Thyroid gland (tissue), 4 donors: ENCODE data around the gene GRAMD2B. TPM values are rescaled to one million over a fixed set of nuclear protein-coding genes. Genes with fewer than 3 reads are reported as not detected.
"Not testable (repeated sequence)": the region's sequence is repeated elsewhere in the genome, so short reads cannot be mapped to it uniquely, and the experiment has no call there.

Experiments
- DNase-seq, 2 donors: peaks; one replicate each; pipeline ENCODE4 v3.0.0-alpha.2; 2019
- H3K27ac ChIP-seq, 3 donors: fragments of 200-600 bp; sonication (generic); 1 replicate in 2 of 3; 2 replicates in 1 of 3; pipeline ENCODE4 v1.5.1; 2016 to 2019; ENCODE audit warnings: mild to moderate bottlenecking in 1 of 3, moderate library complexity in 1 of 3
- H3K27me3 ChIP-seq: fragments of 200-600 bp; sonication (generic); one replicate; pipeline ENCODE4 v1.5.1; 2019
- H3K36me3 ChIP-seq, 2 donors: fragments of 200-600 bp; sonication (generic); one replicate each; pipeline ENCODE4 v1.5.1; 2016 to 2019
- H3K4me1 ChIP-seq, 2 donors: fragments of 200-600 bp; sonication (generic); one replicate each; pipeline ENCODE4 v1.5.1; 2017 to 2019
- H3K4me3 ChIP-seq, 3 donors: fragments of 200-600 bp; sonication (generic); replicated peaks in 1 of 3; 1 replicate in 2 of 3; 2 replicates in 1 of 3; pipeline ENCODE4 v1.5.1; 2016; ENCODE audit warnings: mild to moderate bottlenecking in 1 of 3
- H3K9me3 ChIP-seq: fragments of 200-600 bp; sonication (generic); one replicate; pipeline ENCODE4 v1.5.1; 2017
- POLR2A ChIP-seq, 2 donors: fragments of 450-650 bp; IDR thresholded peaks; one replicate each; pipeline ENCODE4 v1.6.1; 2017; ENCODE audit warnings: antibody characterized with exemption in 2 of 2, mild to moderate bottlenecking in 2 of 2, moderate library complexity in 1 of 2
- WGBS, 2 donors: methylation state at CpG; one replicate each; pipeline ENCODE4 v1.1.5; 2017; 5-methylcytosine and 5-hydroxymethylcytosine counted together
- intact Hi-C: fragments of 100-400 bp; cut with DNase I; formaldehyde crosslinking; loops from one replicate; pipeline ENCODE4 v1.15.1; 2023
- total RNA-seq, 4 donors: library from RNA; depleted of rRNA; stranded (reverse); fragments of >200 nt; gene quantifications; one replicate each; pipeline ENCODE4 v1.2.3, GENCODE V29; 2016
- TF ChIP-seq, protein P1 (sequence below), 6 experiments: fragments of 200-600 bp in 3 of 6; fragments of 450-650 bp in 3 of 6; sonication (generic) in 3 of 6; IDR thresholded peaks; one replicate each; pipeline ENCODE4 v1.5.1; 2016 to 2019; ENCODE audit warnings: antibody characterized with exemption in 6 of 6, mild to moderate bottlenecking in 2 of 6, inconsistent platforms in 1 of 6, moderate library complexity in 1 of 6

GRAMD2B gene
- total RNA-seq, 4 donors from 2014 or later = 68.1 to 115 (median 105) TPM

DNA sequence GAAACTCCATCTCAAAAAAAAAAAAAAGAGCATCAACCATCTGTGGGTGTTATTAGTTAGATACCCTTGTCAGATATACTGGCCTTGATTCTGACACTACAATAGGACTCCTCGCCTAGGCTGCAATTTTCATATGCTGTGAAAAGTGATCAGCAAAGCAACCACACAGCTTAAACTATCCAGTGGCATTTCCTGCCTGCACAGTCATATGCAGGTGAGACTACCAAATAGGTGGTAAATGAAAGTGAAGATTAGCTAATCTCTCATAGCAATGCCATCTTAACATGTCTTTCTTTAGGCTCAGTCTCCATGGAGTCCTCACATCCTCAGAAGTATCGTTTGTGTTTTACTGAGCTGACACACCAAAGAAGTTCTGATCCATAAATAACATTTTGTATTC lies 40.8 kb downstream of the GRAMD2B start:
- DNase-seq = no peak
- 94 to 98% methylated on average over 2 of the region's 2 CpGs for WGBS, 2 donors
- Histone ChIP-seq H3K9me3 (no peaks in the 10 kb centered on the region), H3K4me3 (no peak overlapping the region), H3K36me3 (peaks cover 10 to 12% of the 10 kb centered on the region in 2 donors), H3K27me3 (no peaks in the 10 kb centered on the region), H3K27ac (peak overlapping the region; percentile 93 to 98 (median 96)), H3K4me1 (peaks cover 60 to 72% of the 10 kb centered on the region in 2 donors)
- TF ChIP-seq, protein P1, sequence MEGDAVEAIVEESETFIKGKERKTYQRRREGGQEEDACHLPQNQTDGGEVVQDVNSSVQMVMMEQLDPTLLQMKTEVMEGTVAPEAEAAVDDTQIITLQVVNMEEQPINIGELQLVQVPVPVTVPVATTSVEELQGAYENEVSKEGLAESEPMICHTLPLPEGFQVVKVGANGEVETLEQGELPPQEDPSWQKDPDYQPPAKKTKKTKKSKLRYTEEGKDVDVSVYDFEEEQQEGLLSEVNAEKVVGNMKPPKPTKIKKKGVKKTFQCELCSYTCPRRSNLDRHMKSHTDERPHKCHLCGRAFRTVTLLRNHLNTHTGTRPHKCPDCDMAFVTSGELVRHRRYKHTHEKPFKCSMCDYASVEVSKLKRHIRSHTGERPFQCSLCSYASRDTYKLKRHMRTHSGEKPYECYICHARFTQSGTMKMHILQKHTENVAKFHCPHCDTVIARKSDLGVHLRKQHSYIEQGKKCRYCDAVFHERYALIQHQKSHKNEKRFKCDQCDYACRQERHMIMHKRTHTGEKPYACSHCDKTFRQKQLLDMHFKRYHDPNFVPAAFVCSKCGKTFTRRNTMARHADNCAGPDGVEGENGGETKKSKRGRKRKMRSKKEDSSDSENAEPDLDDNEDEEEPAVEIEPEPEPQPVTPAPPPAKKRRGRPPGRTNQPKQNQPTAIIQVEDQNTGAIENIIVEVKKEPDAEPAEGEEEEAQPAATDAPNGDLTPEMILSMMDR (IDR thresholded peaks at IDR 0.05) = no peak
- TF ChIP-seq POLR2A (IDR thresholded peaks at IDR 0.05) = no peak
- intact Hi-C loops = no loop called here

DNA sequence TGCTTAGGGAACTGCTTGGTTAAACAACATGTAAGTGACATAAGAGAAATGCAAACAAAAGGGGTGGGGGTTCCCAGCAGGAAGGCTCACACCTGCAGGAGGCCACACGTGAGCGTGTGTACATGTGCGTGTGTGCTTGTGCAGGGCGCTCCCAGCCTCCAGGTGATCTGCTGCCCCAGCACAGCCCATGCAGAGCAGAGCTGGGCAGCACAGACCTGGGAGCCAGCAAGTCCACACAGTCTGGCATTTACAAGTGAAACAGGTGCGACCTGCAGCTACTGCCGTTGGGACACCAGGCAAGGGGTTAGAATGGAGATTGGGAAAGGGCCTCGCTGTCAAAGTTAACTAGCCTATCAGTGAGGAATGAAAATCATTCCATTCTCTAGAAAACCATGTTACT lies 41.8 kb downstream of the GRAMD2B start:
- 74 to 83% methylated on average over 7 of the region's 7 CpGs for WGBS, 2 donors
- Histone ChIP-seq H3K27ac (peak overlapping the region; percentile 42 to 98 (median 93)), H3K4me3 (no peak overlapping the region), H3K4me1 (peaks cover 60 to 79% of the 10 kb centered on the region in 2 donors), H3K36me3 (peaks cover 10 to 18% of the 10 kb centered on the region in 2 donors), H3K27me3 (no peaks in the 10 kb centered on the region), H3K9me3 (no peaks in the 10 kb centered on the region)
- peak in 1 of 2 donors; percentile 52 for TF ChIP-seq POLR2A (IDR thresholded peaks at IDR 0.05)
- TF ChIP-seq, protein P1 (IDR thresholded peaks at IDR 0.05) = no peak
- intact Hi-C loops = no loop called here
- peak; percentile 44 to 65 for DNase-seq

DNA sequence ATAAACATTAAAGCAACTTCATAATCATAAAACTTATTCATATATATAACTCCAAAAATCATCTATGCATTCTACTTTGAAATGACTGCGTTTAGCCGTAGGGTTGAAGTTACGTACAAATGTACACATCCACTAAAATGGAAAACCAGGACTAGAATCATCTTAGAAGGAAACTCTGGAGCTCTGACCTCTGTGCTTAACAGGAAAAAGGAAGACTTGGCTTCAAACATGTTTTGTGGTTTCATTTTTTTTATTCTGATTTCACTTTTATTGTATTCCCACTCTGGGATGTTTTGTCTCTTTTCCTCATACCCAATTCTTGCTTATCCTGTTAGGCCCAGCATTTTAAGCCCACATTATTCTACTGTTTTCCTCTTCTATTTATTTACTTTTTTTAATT lies 44.9 kb downstream of the GRAMD2B start:
- Histone ChIP-seq H3K36me3 (peaks cover 21 to 36% of the 10 kb centered on the region in 2 donors), H3K4me3 (no peak overlapping the region), H3K27me3 (no peaks in the 10 kb centered on the region), H3K9me3 (no peaks in the 10 kb centered on the region), H3K27ac (peak overlapping the region; percentile 25 to 98 (median 25)), H3K4me1 (peaks cover 39 to 77% of the 10 kb centered on the region in 2 donors)
- intact Hi-C loops = no loop called here
- TF ChIP-seq, protein P1 (IDR thresholded peaks at IDR 0.05) = no peak
- TF ChIP-seq POLR2A (IDR thresholded peaks at IDR 0.05) = no peak
- WGBS, 2 donors = 86 to 94% methylated on average over 3 of the region's 3 CpGs
- no peak for DNase-seq

DNA sequence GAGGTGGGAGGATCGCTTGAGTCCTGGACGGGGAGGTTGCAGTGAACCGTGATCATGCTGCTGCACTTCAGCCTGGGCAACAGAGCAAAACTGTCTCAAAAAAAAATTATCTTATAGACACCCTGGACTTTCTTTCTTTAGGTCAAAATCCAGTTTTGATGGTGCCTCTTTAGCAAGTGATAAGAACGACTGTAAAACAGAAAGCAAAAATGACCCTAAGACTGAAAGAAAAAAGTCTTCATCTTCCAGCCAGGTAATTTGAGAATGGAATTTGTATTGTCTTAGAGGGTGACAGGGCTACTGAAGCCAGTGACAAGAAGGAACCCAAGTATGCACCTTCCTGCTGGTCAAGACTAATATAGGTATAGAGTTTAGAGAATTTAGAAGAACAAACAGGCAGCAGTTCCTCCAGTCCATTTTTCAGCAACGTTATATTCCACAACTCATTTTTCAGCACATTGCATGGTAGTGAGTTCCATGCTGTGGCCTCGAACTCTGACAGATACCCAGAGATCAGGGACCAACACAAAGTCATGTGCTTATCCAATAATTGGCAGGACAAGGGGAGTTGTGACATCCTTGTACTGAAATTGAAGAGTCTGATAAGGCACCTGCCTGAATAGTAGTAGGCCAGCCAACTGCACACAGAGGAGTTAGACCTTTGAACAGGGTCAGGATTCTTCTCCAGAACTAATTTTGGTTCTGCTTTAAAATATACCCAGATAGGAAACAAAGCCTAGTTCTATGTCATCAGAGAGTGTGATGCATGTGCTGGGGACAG lies 46.5 kb downstream of the GRAMD2B start:
- 94 to 97% methylated on average over 6 of the region's 6 CpGs for WGBS, 2 donors
- intact Hi-C loops = no loop called here
- no peaks in the 10 kb centered on the region for H3K27me3 ChIP-seq
- H3K4me1 ChIP-seq = peaks cover 29 to 67% of the 10 kb centered on the region in 2 donors
- H3K27ac ChIP-seq = peak overlapping the region; percentile 32 to 64 (median 42)
- peaks cover 36 to 51% of the 10 kb centered on the region in 2 donors for H3K36me3 ChIP-seq
- TF ChIP-seq, protein P1 (IDR thresholded peaks at IDR 0.05) = no peak
- TF ChIP-seq POLR2A (IDR thresholded peaks at IDR 0.05) = no peak
- no peak overlapping the region for H3K4me3 ChIP-seq
- no peak for DNase-seq
- no peaks in the 10 kb centered on the region for H3K9me3 ChIP-seq

DNA sequence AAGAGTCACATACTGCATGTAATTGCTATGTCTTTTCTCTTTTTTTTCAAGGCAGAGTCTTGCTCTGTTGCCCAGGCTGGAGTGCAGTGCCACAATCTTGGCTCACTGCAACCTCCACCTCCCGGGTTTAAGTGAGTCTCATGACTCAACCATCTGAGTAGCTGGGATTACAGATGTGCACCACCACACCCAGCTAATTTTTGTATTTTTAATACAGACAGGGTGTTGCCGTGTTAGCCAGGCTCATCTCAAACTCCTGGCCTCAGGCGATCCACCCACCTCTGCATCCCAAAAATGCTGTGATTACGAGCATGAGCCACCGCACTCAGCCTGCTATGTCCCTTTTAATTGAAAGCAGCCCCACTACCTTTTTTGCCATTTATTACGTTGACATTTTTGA lies 47.3 kb downstream of the GRAMD2B start:
- H3K27me3 ChIP-seq, H3K4me3 ChIP-seq, intact Hi-C loops, H3K9me3 ChIP-seq: not testable (repeated sequence)
- H3K36me3 ChIP-seq = peaks cover 39 to 54% of the 10 kb centered on the region in 2 donors
- peaks cover 21 to 62% of the 10 kb centered on the region in 2 donors for H3K4me1 ChIP-seq
- peak in 1 of 2 donors; percentile 27 for DNase-seq
- 83 to 86% methylated on average over 6 of the region's 6 CpGs for WGBS, 2 donors
- peak overlapping the region in 2 of 3 donors; percentile 53 to 64 for H3K27ac ChIP-seq
